ENCODE data around the gene CDKN2B-AS1. TPM values are rescaled to one million over a fixed set of nuclear protein-coding genes. Genes with fewer than 3 reads are reported as not detected.

Gene CDKN2B-AS1
- total RNA-seq, 2 donors from 2014 or later, result 0.62 TPM; not detected in 1

DNA sequence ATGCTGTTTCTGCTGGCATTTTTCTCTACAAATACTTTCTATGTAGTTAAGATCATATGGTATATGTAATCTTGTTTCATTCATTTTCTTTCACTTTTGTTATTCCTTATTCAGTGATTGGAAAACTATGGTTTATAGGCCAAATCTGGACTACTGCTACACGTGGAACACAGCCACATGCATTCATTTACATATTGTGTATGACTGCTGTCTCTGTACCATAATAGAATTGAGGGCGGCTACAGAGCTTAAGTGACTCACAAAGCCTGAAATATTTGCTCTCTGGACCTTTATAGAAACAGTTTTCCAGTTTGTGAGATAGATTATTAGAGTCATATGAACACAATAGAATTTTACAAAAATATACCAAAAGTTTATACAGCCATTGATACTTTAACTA lies 148.1 kb downstream of the CDKN2B-AS1 start:
- TF ChIP-seq, protein P1, sequence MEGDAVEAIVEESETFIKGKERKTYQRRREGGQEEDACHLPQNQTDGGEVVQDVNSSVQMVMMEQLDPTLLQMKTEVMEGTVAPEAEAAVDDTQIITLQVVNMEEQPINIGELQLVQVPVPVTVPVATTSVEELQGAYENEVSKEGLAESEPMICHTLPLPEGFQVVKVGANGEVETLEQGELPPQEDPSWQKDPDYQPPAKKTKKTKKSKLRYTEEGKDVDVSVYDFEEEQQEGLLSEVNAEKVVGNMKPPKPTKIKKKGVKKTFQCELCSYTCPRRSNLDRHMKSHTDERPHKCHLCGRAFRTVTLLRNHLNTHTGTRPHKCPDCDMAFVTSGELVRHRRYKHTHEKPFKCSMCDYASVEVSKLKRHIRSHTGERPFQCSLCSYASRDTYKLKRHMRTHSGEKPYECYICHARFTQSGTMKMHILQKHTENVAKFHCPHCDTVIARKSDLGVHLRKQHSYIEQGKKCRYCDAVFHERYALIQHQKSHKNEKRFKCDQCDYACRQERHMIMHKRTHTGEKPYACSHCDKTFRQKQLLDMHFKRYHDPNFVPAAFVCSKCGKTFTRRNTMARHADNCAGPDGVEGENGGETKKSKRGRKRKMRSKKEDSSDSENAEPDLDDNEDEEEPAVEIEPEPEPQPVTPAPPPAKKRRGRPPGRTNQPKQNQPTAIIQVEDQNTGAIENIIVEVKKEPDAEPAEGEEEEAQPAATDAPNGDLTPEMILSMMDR (IDR thresholded peaks at IDR 0.05), result no peak
- TF ChIP-seq POLR2AphosphoS5 (IDR thresholded peaks at IDR 0.05) (no peak), POLR2A (IDR thresholded peaks at IDR 0.05) (no peak)
- Histone ChIP-seq H3K4me1 (replicated peaks) (no peaks in the 10 kb centered on the region), H3K4me3 (no peak overlapping the region), H3K27ac (no peak overlapping the region), H3K9me3 (no peaks in the 10 kb centered on the region), H3K36me3 (no peaks in the 10 kb centered on the region), H3K27me3 (replicated peaks; ENCODE audit: insufficient read depth) (no peaks in the 10 kb centered on the region)
- WGBS, result 42% methylated on average over 2 of the region's 2 CpGs
- DNase-seq (ENCODE audit: low spot score), result no peak
- intact Hi-C loops (cut with DNase I), result no loop called here

DNA sequence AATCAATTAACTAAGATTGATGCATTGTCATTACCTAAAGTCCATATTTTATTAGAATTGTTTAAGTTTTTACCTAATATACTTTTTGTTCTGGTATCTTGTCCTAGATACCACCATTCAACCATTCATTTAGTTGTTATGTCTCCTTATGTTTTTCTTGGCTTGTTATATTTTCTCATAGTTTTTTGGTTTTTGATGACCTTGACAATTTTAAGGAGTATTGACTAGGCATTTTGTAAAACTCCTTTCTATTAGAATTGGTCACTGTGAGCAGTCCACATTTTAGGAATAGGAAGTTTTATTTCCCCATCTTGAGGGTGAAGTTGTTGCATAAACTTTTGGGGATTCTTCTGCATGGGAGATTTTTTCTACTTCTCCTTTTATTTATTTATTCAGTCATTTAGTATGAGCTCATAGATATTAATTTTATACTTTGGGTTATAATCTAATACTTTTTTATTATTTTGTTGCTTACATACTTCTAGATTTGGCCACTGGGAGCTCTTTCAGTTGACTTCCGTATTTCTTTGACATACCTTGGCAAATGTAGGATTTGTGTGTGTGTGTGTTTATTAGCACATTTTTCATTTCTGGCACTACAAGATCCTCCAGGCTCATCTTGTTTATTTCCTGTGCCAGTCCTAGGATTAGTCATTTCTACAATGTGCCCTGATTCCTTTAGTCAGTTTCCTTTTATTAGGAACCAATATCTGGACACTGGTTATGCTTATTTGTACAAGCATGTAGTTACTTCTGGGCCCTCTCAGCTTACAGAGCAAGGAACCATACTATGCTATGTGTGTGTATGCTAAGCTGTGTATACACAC lies 149.4 kb downstream of the CDKN2B-AS1 start:
- no peak for DNase-seq (ENCODE audit: low spot score)
- Histone ChIP-seq H3K4me1 (replicated peaks) (no peaks in the 10 kb centered on the region), H3K4me3 (no peak overlapping the region), H3K36me3 (no peaks in the 10 kb centered on the region), H3K9me3 (no peaks in the 10 kb centered on the region), H3K27ac (no peak overlapping the region), H3K27me3 (replicated peaks; ENCODE audit: insufficient read depth) (no peaks in the 10 kb centered on the region)
- intact Hi-C loops (cut with DNase I), result no loop called here
- TF ChIP-seq POLR2AphosphoS5 (IDR thresholded peaks at IDR 0.05), result no peak
- TF ChIP-seq, protein P1 (IDR thresholded peaks at IDR 0.05), result no peak
- 36% methylated on average over 1 of the region's 1 CpG for WGBS

DNA sequence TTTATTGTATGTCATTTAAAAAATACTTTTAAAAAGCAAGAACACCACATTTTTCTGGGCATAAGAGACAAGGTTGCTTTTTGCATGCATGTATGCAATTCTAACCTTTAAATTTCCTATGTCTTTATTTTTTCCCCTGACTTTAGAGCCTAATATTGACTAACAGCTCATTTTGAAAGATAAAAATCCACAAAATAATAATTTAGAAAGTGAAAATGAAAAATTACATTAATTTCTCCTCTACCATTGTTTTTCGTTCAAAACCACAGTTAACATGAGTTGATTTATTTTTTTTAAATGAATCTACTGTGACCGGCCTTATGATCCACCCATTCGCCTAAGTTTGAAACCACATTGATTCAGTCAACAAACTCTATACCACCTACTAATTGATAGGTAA lies 152.0 kb downstream of the CDKN2B-AS1 start:
- Histone ChIP-seq H3K27ac (no peak overlapping the region), H3K9me3 (no peaks in the 10 kb centered on the region), H3K4me1 (replicated peaks) (no peaks in the 10 kb centered on the region), H3K36me3 (no peaks in the 10 kb centered on the region), H3K4me3 (no peak overlapping the region), H3K27me3 (replicated peaks; ENCODE audit: insufficient read depth) (no peaks in the 10 kb centered on the region)
- no peak for DNase-seq (ENCODE audit: low spot score)
- TF ChIP-seq POLR2AphosphoS5 (IDR thresholded peaks at IDR 0.05) (no peak), POLR2A (IDR thresholded peaks at IDR 0.05) (no peak)
- TF ChIP-seq, protein P1 (IDR thresholded peaks at IDR 0.05), result no peak
- intact Hi-C loops (cut with DNase I), result no loop called here
- 91% methylated on average over 3 of the region's 3 CpGs for WGBS

DNA sequence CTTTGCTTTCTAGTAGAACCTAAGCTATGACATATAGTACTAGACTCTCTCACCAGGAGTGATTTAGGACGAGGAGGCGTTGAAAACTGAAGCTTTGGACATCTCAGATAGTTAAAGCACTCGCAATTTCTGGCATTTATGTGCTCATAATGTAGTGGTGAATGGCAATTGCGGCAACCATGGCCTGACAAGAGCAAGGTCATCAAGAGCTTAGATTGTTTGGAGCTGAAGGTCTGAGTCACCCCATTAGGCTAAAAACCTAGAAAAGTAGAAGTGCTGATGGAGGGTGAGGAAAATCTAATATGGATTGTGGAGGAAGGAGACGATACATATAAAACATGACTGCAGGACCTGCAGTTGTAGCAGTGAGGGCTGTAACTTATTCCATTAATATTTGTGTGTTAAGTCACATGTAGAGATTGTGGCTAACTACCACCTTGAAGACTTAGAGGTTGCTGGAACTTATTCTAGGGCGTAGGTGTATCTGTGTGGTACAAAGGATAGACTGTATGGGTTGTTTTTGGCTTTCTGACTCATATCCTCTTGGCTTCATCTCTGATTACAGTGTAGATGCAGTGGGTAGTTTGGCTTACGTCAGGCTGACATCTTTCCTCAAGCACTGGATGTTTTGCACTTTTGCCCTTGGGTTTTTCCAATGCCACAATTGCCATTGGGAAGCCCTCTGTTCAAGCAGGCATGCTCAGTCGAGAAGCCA lies 153.4 kb downstream of the CDKN2B-AS1 start:
- DNase-seq (ENCODE audit: low spot score), result no peak
- H3K4me1 ChIP-seq (replicated peaks), result no peaks in the 10 kb centered on the region
- 78% methylated on average over 8 of the region's 8 CpGs for WGBS
- intact Hi-C loops (cut with DNase I), result no loop called here
- no peak overlapping the region for H3K27ac ChIP-seq
- no peaks in the 10 kb centered on the region for H3K27me3 ChIP-seq (replicated peaks; ENCODE audit: insufficient read depth)
- no peaks in the 10 kb centered on the region for H3K36me3 ChIP-seq
- no peak for TF ChIP-seq POLR2A (IDR thresholded peaks at IDR 0.05)
- H3K9me3 ChIP-seq, result no peaks in the 10 kb centered on the region
- no peak overlapping the region for H3K4me3 ChIP-seq

DNA sequence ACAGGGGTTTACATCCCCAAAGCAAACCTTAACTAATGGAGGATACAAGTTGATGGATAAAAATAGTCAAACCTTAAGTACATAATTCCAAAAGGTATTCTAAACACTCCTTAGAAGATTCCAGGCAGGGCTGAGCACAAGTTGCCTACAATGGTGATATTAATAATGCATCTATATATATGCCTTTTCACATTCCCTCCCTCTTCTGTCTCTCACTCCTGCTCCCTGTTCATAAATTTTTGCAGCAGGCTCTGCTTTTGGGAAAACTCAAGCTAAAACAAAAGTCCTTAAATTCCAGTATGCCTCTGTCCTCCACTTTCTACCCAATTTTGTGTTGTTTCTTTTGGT lies 153.9 kb downstream of the CDKN2B-AS1 start:
- no peak overlapping the region for H3K27ac ChIP-seq
- H3K9me3 ChIP-seq, result no peaks in the 10 kb centered on the region
- intact Hi-C loops (cut with DNase I), result no loop called here
- no peaks in the 10 kb centered on the region for H3K4me1 ChIP-seq (replicated peaks)
- H3K27me3 ChIP-seq (replicated peaks; ENCODE audit: insufficient read depth), result no peaks in the 10 kb centered on the region
- H3K36me3 ChIP-seq, result no peaks in the 10 kb centered on the region
- TF ChIP-seq POLR2AphosphoS5 (IDR thresholded peaks at IDR 0.05), result no peak
- no peak for TF ChIP-seq POLR2A (IDR thresholded peaks at IDR 0.05)
- TF ChIP-seq, protein P1 (IDR thresholded peaks at IDR 0.05), result no peak
- no peak for DNase-seq (ENCODE audit: low spot score)
- H3K4me3 ChIP-seq, result no peak overlapping the region
